ENCODE results near the gene RPS6KA5. TPM values are rescaled to one million over a fixed set of nuclear protein-coding genes. Genes with fewer than 3 reads are reported as not detected.
A peak's percentile ranks its signal among the peaks of the same experiment; 100 is the strongest.

RPS6KA5 gene
- total and polyA plus RNA-seq, 9 of the 15 experiments (the other 6 are each of a cell fraction or from before 2014, with no cell fraction given): 0.88 to 7.7 (median 4.7) TPM

DNA sequence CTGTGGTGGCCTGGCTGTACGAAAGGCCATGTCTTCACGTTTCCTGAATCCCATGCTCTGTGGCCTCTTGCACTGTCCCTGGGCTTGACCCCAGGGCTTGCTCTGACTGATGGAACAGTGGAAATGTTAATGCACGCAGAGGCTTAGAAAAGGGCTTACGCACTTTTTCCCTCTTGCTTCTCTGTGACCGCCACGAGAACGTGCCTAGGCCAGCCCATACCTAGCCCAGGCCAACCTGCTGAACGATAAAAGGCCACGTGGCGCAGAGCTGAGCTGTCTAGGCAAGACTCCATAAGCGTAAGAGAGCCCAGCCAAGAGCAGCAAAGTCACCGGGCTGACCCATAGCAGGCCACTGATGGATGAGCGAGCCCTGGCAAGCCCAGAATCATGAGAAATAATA, 262.5 kb downstream of the RPS6KA5 start:
- H3K36me3 ChIP-seq (ENCODE audit: control insufficient read depth, insufficient read depth, low read length): peaks cover 9% of the 10 kb centered on the region; the same call in 2 of the 3 replicates
- no peaks in the 10 kb centered on the region for H3K27me3 ChIP-seq (ENCODE audit: control insufficient read depth in 2 of 2, insufficient read depth in 2 of 2, low read length in 2 of 2)
- peak overlapping the region; percentile 25; the same call in 1 of the 2 replicates for H3K4me2 ChIP-seq (ENCODE audit: insufficient read depth, low read length)
- H3K79me2 ChIP-seq (ENCODE audit: control insufficient read depth, insufficient read depth, low read length): peaks cover 76% of the 10 kb centered on the region
- POLR2A ChIA-PET: interaction anchor here (2.0 kb wide), 1 partner anchor 10 kb away, joined by 5 read pairs; no protein-coding TSS in a partner anchor
- peak overlapping the region; percentile 66 for H3K27ac ChIP-seq (ENCODE audit: extremely low read depth, low read depth, low read length)
- H4K20me1 ChIP-seq (replicated peaks; ENCODE audit: control insufficient read depth, insufficient read depth, low read length): no peaks in the 10 kb centered on the region; the same call in 1 of the 2 replicates
- H2AFZ ChIP-seq (ENCODE audit: low read depth, low read length): no peak overlapping the region
- peak overlapping the region; percentile 14 to 25; a peak in 2 of 4 replicates for H3K9ac ChIP-seq (ENCODE audit: insufficient read depth in 1 of 2, low read depth in 2 of 2, low read length in 2 of 2)
- no peaks in the 10 kb centered on the region for H3K9me1 ChIP-seq (ENCODE audit: control insufficient read depth, insufficient read depth, low read length)
- H3K4me3 ChIP-seq: no peak overlapping the region
- DNase-seq (ENCODE audit: extremely low read depth in 1 of 4, low spot score in 3 of 4) (no peak), FAIRE-seq (no peak), ATAC-seq (no peak)
- intact Hi-C loops (cut with micrococcal nuclease) (no loop called here), in situ Hi-C loops (cut with MboI) (no loop called here)
- no peaks in the 10 kb centered on the region for H3K9me3 ChIP-seq (replicated peaks; ENCODE audit: control insufficient read depth, insufficient read depth, low read depth, low read length)
- peaks cover 33 to 39% of the 10 kb centered on the region in 2 experiments for H3K4me1 ChIP-seq (replicated peaks in 1 of 2; ENCODE audit: control insufficient read depth in 2 of 2, insufficient read depth in 2 of 2, low read length in 2 of 2)
- BruUV-seq (replicated peaks): no TSS peak
- CTCF ChIA-PET (ENCODE audit: low intra/inter-chr PET ratio): no interaction called here
- 75% methylated on average over 10 of the region's 13 CpGs for WGBS (ENCODE audit: insufficient coverage, low coverage, missing lambda C conversion rate)
- TF ChIP-seq MAFF (IDR thresholded peaks at IDR 0.05; ENCODE audit: low read length): no peak
- TF ChIP-seq, protein P1, sequence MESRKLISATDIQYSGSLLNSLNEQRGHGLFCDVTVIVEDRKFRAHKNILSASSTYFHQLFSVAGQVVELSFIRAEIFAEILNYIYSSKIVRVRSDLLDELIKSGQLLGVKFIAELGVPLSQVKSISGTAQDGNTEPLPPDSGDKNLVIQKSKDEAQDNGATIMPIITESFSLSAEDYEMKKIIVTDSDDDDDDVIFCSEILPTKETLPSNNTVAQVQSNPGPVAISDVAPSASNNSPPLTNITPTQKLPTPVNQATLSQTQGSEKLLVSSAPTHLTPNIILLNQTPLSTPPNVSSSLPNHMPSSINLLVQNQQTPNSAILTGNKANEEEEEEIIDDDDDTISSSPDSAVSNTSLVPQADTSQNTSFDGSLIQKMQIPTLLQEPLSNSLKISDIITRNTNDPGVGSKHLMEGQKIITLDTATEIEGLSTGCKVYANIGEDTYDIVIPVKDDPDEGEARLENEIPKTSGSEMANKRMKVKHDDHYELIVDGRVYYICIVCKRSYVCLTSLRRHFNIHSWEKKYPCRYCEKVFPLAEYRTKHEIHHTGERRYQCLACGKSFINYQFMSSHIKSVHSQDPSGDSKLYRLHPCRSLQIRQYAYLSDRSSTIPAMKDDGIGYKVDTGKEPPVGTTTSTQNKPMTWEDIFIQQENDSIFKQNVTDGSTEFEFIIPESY (CRISPR knock-in tag; IDR thresholded peaks at IDR 0.05): 0 out of 2 replicates have a peak, but pooled peaks have one; percentile 24
- TF ChIP-seq, protein P2, sequence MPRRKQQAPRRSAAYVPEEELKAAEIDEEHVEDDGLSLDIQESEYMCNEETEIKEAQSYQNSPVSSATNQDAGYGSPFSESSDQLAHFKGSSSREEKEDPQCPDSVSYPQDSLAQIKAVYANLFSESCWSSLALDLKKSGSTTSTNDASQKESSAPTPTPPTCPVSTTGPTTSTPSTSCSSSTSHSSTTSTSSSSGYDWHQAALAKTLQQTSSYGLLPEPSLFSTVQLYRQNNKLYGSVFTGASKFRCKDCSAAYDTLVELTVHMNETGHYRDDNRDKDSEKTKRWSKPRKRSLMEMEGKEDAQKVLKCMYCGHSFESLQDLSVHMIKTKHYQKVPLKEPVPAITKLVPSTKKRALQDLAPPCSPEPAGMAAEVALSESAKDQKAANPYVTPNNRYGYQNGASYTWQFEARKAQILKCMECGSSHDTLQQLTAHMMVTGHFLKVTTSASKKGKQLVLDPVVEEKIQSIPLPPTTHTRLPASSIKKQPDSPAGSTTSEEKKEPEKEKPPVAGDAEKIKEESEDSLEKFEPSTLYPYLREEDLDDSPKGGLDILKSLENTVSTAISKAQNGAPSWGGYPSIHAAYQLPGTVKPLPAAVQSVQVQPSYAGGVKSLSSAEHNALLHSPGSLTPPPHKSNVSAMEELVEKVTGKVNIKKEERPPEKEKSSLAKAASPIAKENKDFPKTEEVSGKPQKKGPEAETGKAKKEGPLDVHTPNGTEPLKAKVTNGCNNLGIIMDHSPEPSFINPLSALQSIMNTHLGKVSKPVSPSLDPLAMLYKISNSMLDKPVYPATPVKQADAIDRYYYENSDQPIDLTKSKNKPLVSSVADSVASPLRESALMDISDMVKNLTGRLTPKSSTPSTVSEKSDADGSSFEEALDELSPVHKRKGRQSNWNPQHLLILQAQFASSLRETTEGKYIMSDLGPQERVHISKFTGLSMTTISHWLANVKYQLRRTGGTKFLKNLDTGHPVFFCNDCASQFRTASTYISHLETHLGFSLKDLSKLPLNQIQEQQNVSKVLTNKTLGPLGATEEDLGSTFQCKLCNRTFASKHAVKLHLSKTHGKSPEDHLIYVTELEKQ (CRISPR knock-in tag; IDR thresholded peaks at IDR 0.05): 0 out of 2 replicates have a peak, but pooled peaks have one; percentile 12
- TF ChIP-seq, protein P3, sequence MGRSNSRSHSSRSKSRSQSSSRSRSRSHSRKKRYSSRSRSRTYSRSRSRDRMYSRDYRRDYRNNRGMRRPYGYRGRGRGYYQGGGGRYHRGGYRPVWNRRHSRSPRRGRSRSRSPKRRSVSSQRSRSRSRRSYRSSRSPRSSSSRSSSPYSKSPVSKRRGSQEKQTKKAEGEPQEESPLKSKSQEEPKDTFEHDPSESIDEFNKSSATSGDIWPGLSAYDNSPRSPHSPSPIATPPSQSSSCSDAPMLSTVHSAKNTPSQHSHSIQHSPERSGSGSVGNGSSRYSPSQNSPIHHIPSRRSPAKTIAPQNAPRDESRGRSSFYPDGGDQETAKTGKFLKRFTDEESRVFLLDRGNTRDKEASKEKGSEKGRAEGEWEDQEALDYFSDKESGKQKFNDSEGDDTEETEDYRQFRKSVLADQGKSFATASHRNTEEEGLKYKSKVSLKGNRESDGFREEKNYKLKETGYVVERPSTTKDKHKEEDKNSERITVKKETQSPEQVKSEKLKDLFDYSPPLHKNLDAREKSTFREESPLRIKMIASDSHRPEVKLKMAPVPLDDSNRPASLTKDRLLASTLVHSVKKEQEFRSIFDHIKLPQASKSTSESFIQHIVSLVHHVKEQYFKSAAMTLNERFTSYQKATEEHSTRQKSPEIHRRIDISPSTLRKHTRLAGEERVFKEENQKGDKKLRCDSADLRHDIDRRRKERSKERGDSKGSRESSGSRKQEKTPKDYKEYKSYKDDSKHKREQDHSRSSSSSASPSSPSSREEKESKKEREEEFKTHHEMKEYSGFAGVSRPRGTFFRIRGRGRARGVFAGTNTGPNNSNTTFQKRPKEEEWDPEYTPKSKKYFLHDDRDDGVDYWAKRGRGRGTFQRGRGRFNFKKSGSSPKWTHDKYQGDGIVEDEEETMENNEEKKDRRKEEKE (IDR thresholded peaks at IDR 0.05; ENCODE audit: borderline replicate concordance in 1 of 2, control insufficient read depth in 1 of 2, low read depth in 2 of 2, low read length in 1 of 2): no peak
- TF ChIP-seq, protein P4, sequence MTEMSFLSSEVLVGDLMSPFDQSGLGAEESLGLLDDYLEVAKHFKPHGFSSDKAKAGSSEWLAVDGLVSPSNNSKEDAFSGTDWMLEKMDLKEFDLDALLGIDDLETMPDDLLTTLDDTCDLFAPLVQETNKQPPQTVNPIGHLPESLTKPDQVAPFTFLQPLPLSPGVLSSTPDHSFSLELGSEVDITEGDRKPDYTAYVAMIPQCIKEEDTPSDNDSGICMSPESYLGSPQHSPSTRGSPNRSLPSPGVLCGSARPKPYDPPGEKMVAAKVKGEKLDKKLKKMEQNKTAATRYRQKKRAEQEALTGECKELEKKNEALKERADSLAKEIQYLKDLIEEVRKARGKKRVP (CRISPR knock-in tag; IDR thresholded peaks at IDR 0.05): no peak
- TF ChIP-seq ZNF79 (CRISPR knock-in tag; IDR thresholded peaks at IDR 0.05; ENCODE audit: low read depth): no peak
